Tongue (tissue), 2 donors: Measurements from ENCODE around the gene LIPK. TPM values are rescaled to one million over a fixed set of nuclear protein-coding genes. Genes with fewer than 3 reads are reported as not detected.
A peak's percentile ranks its signal among the peaks of the same experiment; 100 is the strongest.
"Not testable (repeated sequence)": the region's sequence is repeated elsewhere in the genome, so short reads cannot be mapped to it uniquely, and the experiment has no call there.

Experiments
- DNase-seq: peaks from one replicate; pipeline ENCODE4 v3.0.0-alpha.2; 2015
- total RNA-seq: library from RNA; depleted of rRNA; stranded (reverse); fragments of >200 nt; gene quantifications from one replicate; pipeline ENCODE4 v1.2.3, GENCODE V29; 2014

Gene LIPK, protein sequence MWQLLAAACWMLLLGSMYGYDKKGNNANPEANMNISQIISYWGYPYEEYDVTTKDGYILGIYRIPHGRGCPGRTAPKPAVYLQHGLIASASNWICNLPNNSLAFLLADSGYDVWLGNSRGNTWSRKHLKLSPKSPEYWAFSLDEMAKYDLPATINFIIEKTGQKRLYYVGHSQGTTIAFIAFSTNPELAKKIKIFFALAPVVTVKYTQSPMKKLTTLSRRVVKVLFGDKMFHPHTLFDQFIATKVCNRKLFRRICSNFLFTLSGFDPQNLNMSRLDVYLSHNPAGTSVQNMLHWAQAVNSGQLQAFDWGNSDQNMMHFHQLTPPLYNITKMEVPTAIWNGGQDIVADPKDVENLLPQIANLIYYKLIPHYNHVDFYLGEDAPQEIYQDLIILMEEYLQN
- total RNA-seq = 1.1 TPM

DNA sequence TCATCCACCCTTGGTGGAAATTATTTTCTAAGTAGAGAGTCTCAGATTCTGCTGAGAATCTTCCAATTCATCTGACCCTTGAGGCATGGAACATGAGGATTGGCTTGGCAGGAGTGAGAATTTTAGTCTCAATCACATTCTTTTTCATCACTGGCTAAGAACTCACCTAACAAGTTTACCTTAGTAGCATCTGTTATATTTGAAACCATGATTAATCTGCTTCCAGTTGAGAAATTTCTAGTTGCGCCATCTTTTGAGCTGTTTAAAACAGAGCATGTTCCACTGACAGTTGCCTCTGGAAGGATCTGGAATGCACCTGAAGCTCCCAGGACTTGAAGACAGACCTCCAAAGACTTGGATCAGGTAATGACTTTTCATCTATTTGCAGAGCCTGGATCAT is at the start of gene LIPK:
TSS of gene LIPK (plus strand) at position 292 of the 400 bp plus-strand sequence. CDS start 18,295 bp downstream, outside the sequence.
- no peak for DNase-seq

DNA sequence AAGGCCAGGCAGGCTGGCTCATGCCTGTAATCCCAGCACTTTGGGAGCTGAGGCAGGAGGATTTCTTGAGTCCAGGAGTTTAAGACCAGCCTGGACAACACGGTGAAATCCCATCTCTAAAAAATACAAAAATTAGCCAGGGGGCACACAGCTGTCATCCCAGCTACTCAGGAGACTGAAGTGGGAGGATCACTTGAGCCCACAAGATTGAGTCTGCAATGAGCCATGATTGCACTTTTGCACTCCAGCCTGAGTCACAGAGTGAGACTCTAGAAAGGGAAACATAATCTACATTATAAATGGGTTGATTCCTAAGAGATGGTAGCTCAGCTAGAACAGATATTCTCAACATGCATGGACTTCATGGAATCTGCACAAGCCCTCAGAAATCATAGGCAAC is 48.1 kb upstream of the LIPK start:
- DNase-seq = no peak

DNA sequence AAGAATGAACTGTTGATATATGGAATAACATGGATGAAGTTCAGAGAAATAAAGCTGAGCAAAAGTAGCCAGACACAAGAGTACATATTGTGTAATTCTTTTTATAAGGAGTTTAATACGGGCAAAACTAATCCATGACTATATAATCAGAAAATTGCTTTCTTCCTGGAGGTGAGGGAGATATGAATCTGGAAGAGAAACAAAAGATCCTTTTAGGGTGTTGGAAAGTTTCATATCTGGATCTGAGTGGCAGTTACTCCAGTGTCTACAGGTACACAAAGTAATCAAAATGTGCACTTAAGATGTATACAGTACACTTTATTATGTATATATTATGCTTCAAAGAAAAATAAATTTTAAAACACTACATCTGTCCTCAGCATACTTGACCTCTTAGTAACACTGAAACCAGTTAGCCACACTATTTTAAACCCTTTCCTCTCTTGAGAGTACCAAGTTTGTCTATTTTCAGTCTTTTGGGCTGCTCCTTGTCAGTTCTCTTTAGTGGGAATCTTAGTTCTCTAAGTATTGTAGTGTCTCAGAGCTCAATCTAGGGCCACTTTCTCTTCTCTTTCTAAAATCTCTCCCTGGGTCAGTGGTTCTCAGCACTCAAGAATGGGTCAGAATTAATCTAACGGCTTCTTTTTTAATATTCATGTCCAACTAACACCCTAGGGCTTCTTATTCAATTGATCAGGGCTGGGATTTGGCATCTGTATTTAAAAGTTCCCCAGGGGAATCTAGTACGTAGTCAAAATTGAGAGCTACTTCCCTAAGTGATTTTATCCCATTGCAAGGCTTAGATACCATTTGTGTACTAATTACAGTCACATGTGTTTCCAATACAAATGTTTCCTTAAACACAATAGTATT is 46.1 kb upstream of the LIPK start:
- DNase-seq = no peak

DNA sequence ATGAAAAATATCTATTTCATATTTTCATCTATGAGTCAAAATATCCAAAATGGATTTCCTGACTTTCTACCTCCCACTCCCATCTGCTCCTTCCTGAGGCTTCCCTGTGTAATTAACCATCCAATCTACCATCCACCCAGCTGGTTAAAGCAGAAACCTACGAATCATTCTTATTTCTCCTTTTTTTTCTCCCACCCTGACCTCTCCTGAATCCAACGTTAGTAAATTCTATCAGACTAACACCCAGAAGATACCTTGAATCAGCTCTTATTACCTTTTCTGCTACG is 45.5 kb upstream of the LIPK start:
- DNase-seq = no peak

DNA sequence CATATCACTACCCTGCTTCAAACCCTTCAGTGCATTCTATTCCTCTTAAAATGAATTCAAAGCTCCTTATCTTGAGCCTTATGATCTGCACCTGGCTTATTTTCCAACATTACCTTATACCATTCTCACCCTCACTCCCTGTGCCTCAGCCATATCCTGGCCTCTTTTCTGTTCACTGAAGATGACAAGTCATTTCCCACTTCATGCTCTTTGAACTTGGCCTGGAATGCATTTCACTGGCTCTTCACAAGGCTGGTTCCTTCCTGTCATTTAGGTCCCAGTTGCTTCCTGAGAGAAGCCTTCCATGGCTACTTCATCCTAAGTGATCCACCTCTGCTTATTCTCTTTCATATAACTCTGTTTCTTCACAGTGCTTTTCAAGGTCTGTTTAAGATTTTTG is 45.0 kb upstream of the LIPK start:
- DNase-seq = no peak

DNA sequence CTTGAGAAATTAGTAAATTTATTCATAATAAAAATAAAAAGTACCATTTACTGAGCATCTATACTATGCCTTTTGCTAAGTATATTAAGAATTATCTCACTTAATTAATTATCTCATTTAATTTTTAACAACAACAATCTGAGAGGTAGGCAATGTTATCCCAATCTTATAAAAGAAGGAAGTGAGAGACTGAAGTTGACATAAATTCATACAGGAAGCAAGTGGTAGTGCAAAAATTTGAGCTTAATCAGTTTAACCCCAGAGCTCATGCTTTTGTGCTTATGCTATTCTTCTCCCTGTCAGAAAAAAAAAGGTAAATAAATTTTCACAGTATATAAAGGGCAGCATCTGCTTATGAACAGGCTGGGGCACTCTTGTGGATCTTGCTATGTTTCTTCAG is 44.5 kb upstream of the LIPK start:
- no peak for DNase-seq

DNA sequence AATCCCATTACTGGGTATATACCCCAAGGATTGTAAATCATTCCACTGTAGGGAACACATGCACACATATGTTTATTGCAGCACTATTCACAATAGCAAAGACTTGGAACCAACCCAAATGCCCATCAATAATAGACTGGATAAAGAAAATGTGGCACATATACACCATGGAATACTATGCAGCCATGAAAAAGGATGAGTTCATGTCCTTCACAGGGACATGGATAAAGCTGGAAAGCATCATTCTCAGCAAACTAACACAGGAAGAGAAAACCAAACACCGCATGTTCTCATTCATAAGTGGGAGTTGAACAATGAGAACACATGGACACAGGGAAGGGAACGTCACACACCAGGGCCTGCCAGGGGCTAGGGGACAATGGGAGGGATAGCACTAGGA is 42.9 kb upstream of the LIPK start:
- not testable (repeated sequence) for DNase-seq

DNA sequence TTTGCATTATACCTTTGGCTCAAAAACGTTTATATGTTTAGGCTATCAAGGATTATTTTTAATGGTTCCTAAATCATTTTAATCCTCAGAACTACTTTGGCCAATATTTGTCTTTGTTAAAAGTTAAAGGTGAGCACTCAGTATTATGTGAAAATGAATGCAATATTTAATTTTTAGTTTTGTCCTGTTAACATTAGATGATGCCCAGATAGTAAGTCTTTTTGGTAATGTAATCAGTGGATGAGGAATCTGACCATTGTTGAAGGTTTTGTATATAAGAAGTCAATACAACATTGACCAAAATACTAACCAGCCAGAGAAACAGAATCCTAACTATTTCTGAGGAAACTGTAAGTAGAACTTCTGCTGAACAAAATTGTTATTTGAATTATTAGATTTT is 41.9 kb upstream of the LIPK start, which contains the start of gene LIPF:
TSS of gene LIPF (plus strand) at position 301 of the 400 bp plus-strand sequence. CDS start 2,856 bp downstream, outside the sequence.
- DNase-seq = no peak

DNA sequence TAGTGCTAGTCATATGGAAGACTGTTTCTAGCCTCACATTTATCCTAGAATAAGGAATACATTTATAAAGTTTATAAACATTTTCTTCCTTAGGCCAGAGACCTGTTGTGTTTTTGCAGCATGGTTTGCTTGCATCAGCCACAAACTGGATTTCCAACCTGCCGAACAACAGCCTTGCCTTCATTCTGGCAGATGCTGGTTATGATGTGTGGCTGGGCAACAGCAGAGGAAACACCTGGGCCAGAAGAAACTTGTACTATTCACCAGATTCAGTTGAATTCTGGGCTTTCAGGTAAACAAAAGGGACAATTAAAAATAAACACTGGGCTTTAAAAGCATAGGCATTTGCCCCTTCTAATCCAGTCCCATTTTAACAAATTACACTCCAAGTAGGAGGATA is 37.6 kb upstream of the LIPK start:
- peak; percentile 9 for DNase-seq

DNA sequence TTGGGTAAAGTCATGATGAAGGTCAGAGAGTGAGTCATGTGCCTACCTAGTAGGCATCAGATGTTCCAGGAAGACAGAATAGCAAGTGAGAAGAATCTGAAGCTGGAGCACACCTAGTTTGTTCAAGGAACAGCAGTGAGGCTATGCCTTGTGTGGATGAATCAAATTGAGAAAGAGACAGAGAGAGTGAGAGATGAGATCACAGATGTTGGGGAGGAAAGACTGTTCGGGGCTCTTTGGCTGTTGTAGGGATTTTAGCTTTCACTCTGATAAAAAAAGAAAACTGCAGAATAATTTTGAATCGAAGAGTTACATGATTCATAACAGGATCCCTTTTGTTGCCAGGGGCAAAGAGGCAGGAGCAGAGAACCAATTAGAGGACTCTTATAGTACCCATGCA is 35.6 kb upstream of the LIPK start:
- no peak for DNase-seq

DNA sequence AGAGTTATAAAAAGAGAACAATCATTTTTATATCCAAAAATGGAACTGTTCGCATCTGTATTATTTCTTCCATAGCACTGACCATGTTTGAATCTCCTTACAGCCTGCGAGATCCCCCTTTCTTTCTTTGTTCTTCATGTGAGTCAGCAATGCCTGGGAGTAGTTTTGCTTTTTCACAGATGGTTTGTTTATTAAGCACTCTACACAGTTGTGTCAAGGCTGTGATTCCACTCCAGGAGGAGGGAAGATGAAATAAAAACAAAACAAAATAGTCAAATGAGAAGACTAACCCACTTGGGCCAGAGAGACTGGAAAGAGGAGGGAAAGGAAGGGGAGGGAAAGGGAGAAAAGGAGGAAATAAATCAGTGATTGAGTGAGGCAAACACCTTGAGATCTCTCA is 34.0 kb upstream of the LIPK start:
- no peak for DNase-seq

DNA sequence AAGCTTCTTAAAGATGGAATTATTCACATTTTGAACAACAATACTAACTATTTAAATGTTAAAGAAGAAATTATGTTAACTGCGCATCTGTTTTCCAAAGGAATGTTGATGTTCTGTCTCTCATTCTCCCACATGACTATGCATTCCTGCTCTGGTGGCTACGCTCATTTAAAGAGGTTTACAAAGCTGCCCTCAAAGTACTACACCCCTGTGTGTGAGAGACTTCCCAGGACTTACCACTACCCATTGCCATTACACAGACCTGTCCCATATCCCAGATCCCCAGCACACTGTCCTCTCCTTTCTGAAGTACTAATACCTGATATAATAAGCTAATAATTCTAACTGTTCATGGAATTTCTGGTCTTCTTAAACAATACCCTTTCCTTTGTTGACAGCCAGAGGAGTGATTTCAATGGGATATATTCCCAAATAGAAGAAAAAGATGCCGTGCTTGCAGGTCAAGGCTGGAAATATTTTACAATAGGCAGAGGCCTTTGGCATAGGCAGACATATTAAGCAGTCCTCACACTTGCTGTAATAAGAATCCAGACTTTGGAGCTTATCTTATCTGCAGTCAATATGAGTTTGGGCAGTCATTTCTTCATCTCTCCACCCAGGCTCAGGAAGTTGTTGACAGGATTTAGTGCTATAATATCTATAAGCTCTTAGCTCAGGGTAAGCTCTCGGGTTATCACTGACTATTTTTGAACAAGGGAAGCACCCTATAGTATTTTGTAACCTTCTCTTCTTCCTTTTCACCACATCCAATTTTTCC is 29.6 kb upstream of the LIPK start:
- no peak for DNase-seq

DNA sequence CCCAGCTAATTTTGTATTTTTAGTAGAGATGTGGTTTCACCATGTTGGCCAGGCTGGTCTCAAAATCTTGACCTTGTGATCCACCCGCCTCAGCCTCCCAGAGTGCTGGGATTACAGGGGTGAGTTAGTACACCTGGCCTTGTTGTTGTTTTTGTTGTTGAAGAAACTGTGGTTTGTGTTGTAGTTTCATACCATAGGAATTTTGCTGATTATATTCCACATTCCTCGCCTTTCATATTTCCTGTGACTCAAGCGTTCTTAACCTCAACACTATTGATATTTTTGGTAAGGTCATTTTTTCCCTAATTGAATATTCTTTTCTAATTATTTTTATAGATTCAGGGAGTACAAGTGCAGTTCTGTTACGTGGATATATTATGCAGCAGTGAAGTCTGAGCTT is 25.1 kb upstream of the LIPK start:
- no peak for DNase-seq

DNA sequence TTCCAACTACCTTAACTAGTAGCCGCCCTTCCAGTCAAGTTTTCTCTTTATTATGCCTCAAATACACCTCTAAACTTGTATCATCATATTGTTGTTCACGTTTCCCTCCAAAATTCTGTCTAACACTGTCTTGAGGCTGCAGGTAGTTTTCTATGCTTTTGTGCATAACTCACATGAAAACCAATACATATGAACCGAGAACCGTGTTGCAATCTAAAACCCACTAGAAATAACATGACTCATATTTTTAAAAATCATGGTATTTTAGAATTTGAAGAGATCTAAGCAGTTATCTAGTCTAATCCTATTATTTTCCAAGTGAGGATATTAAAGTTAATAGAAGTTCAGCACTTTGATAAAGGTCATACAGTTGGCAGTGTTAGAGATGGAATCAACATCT is 23.6 kb upstream of the LIPK start:
- DNase-seq = no peak

DNA sequence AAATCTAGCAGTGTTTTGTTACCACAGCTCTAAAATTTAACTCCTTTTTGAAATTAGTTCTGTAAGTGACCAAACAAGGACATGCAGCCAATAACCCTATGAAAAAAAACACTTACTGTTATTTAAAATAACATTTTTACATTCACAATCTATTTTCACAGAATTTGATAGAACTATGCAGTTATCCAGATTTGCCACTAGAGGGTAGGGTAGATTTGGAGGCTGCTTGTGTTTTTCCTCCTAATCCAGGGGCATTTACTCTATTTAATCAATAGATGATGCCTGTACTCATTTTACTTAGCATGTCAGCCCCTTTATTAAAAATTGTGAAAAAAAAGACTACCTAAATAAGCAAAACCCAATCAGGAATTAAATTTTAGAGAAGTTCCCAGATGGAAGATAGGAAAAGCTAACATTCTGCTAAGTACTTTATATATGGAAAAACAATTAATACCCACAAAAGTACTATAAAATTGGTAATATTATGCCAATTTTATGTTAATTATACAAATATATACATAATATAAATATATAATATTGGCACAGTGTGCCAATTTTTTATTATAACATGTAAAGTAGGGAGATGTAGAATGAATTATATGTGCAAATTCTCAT is 18.1 kb upstream of the LIPK start:
- DNase-seq = peak; percentile 6

DNA sequence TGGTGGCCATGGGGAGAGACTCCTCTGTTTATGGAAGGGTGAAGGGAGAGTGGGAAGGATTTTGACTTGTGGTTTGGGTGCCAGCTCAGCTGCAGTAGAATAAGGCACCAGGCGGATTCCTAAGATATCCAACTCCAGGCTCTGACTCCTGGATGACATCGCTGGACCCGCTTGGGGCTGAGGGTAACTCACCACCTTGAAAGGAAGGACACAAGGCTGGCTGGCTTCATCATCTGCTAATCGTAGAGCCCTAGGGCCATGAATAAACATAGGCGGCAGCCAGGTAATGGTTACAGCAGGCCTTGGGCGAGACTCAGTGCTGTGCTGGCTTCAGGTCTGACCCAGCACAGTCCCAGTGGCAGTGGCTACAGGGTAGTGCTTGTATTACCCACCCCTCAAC is 16.7 kb upstream of the LIPK start:
- DNase-seq = no peak

DNA sequence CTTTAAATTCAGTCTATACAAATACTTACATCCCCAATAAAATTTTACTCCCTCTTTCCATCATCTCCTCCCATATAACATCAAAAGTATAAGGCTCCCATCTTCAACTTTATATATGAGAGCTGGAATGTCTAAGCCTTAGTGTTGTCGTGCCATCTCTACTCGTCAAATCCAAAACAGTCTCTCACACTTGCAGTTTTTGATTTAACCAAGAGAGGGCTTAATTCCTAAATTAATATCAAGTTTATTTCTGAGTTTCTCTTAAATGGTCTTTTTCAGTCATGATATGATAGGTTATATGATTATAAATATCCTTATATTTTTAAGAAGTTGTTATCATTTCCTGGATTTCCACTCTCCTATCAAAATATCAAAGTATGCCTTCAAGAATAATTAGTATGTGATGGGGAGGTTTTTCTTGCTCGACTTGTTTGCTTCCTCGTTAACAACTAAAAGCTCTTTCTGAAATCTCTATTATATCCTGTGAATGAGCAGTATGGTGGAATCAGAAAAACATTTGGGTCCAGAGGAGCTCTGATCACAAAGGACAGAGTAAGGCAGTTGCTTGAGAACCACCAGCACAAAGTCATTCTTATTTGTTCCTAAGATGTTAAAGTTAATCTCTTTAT is 12.5 kb upstream of the LIPK start:
- DNase-seq = no peak

DNA sequence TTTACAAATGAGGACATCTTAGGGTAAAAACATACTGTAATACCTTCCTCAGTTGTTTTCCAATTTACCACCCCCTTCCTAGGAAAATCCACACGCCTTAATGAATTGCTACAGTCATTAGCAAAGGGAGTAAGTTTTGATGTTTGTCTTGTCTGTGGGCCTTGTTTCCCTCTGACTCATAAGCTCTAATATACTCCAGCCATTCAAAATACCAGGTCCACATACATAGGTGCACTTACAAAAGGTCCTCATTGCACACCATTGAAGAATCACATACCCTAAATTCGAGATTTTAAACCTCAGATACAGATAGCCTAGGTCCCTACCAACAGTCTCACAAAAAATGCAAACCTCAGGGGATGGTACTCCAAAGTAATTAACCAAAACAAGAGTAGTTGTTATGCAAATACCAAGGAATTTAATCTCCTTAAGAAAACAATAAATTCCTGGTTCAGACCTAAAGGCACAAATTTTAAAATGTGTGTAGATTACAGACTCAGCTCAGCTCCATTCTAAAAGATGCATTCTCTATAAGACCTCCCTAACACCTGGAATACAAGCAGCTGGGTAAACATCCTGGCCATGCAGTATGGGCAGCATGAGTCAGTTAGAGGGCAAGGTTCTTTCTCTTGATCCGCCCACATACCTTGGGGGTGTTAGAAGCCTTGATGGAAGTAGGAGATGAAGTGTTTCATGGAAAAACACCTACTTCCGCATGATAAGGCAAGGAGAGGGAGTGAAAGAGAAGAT is 3.0 kb upstream of the LIPK start:
- DNase-seq = no peak

DNA sequence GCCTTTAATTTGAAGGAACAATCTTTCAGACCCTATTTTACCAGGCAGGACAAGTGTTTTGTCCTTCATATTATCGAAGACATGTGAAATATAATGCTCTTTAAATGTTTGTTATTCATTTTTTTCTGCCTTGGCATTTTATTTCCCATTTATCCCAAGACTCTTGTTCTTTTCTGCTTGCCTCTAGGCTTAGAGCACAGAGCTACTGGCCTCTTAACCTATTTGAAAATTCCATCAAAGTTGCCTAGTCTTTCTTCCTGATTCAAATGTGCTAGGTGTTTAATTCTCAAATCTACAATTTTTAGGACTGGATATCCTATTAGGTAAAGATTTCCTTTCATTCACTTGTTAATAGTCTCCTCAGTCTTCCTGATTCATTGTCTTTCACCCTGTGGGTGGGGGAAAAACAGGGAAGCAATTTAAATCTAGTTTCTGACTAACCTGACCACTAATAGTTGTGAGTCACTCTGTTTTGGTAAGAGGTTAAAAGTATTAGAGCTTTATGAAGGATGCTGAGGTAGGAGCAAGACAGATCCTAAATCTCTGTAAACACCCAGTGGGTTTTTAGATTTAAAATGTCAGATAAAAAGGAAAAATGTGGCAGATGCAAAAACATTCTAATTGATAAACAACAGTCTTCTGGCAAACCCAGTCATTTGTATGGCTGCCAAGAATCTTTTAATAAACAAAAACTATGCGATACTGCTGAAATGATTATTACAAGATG is 1.5 kb downstream of the LIPK start:
- DNase-seq = no peak

DNA sequence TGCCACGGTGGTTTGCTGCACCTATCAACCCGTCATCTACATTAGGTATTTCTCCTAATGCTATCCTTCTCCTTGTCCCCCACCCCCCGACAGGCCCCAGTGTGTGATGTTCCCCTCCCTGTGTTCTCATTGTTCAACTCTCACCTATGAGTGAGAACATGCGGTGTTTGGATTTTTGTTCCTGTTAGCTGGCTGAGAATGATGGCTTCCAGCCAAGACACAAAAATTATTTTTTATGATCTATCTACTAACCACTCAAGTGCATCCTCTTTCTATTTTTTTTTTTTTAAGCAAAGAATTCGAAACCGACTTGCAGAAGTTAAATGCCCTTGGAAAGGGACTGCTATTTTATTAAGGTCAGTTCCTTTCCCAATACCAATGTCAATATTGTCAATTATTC is 3.3 kb downstream of the LIPK start:
- not testable (repeated sequence) for DNase-seq
